T-helper 2 cell treated with Interferon-gamma antibody and Interleukin-4, amounts not matched to agents 100 ng/mL and 5 ng/mL, for 36 hours (primary cell): Measurements from ENCODE around the gene KHDC3L. TPM values are rescaled to one million over a fixed set of nuclear protein-coding genes. Genes with fewer than 3 reads are reported as not detected.
"Not testable (repeated sequence)": the region's sequence is repeated elsewhere in the genome, so short reads cannot be mapped to it uniquely, and the experiment has no call there.

Experiments used
- intact Hi-C: fragments of 100-400 bp; cut with micrococcal nuclease; formaldehyde crosslinking; loops from one replicate; pipeline ENCODE4 v1.15.1; 2023
- total RNA-seq: library from RNA; stranded (reverse); gene quantifications from 2 replicates; pipeline ENCODE4 v1.2.3, GENCODE V29; 2022

Gene KHDC3L
- total RNA-seq, 1 donor from 2014 or later: not detected

GRCh38 chr6:73369157-73369556, 6.7 kb downstream of the KHDC3L start:
- intact Hi-C loops: no loop called here

GRCh38 chr6:73369563-73369962, 7.1 kb downstream of the KHDC3L start, which contains the start of gene OOEP:
Gene OOEP, minus strand, starts transcription at chr6:73369897. Its CDS starts 105 bp downstream, at chr6:73369792.
- intact Hi-C loops: no loop called here

- intact Hi-C loops: no loop called here
Measured at GRCh38 chr6:73371984-73372383, 9.5 kb downstream of the KHDC3L start.

GRCh38 chr6:73372516-73372915, 10.1 kb downstream of the KHDC3L start:
- intact Hi-C loops: no loop called here

GRCh38 chr6:73375216-73375615, 12.8 kb downstream of the KHDC3L start:
- intact Hi-C loops: no loop called here

- intact Hi-C loops: no loop called here
Measured at GRCh38 chr6:73377225-73377624, 14.8 kb downstream of the KHDC3L start.

GRCh38 chr6:73381531-73381930, 19.1 kb downstream of the KHDC3L start:
- intact Hi-C loops: not testable (repeated sequence)

- intact Hi-C loops: no loop called here
Measured at GRCh38 chr6:73382462-73383113, 20.1 kb downstream of the KHDC3L start.

GRCh38 chr6:73388433-73388799, 26.0 kb downstream of the KHDC3L start:
- intact Hi-C loops: loop anchor here (2.0 to 5.0 kb wide), 4 partner anchors 199 to 976 kb away; partner anchors contain the start of genes KCNQ5 and SLC17A5

GRCh38 chr6:73388800-73389512, 26.5 kb downstream of the KHDC3L start:
- intact Hi-C loops: loop anchor here (1.0 to 5.0 kb wide), 5 partner anchors 33 to 976 kb away; partner anchors contain the start of genes KCNQ5 and SLC17A5

- intact Hi-C loops: loop anchor here (1.0 to 5.0 kb wide), 5 partner anchors 32 to 977 kb away; partner anchors contain the start of genes KCNQ5 and SLC17A5
Measured at GRCh38 chr6:73389854-73390253, 27.4 kb downstream of the KHDC3L start.

GRCh38 chr6:73391675-73392074, 29.2 kb downstream of the KHDC3L start:
- intact Hi-C loops: no loop called here

GRCh38 chr6:73392188-73392587, 29.7 kb downstream of the KHDC3L start:
- intact Hi-C loops: not testable (repeated sequence)

- intact Hi-C loops: no loop called here
Measured at GRCh38 chr6:73393278-73393677, 30.8 kb downstream of the KHDC3L start.

GRCh38 chr6:73394577-73395354, 32.3 kb downstream of the KHDC3L start, which contains the start of gene DDX43:
Gene DDX43, plus strand, starts transcription at chr6:73394828. Its CDS starts 78 bp downstream, at chr6:73394906.
- intact Hi-C loops: no loop called here

GRCh38 chr6:73395875-73396274, 33.4 kb downstream of the KHDC3L start:
- intact Hi-C loops: no loop called here

GRCh38 chr6:73400656-73401055, 38.2 kb downstream of the KHDC3L start:
- intact Hi-C loops: no loop called here

- intact Hi-C loops: no loop called here
Measured at GRCh38 chr6:73409395-73409794, 46.9 kb downstream of the KHDC3L start.

GRCh38 chr6:73413102-73413501, 50.6 kb downstream of the KHDC3L start:
- intact Hi-C loops: no loop called here
